Prostate gland (tissue), 2 donors: Measurements from ENCODE around the gene SCYL1. TPM values are rescaled to one million over a fixed set of nuclear protein-coding genes. Genes with fewer than 3 reads are reported as not detected.

Source experiments
- DNase-seq: peaks from one replicate; pipeline ENCODE4 v3.0.0-alpha.2; 2019; ENCODE audit warnings: low spot score
- H3K27ac ChIP-seq, 2 donors: fragments of 200-600 bp; sonication (generic); 2 replicates each; pipeline ENCODE4 v1.5.1; 2017 to 2019
- H3K27me3 ChIP-seq: fragments of 200-600 bp; sonication (generic); replicated peaks from 2 replicates; pipeline ENCODE4 v1.5.1; 2019; ENCODE audit not compliant: insufficient read depth
- H3K36me3 ChIP-seq, 2 donors: fragments of 200-600 bp; sonication (generic); 1 replicate in 1 of 2; 2 replicates in 1 of 2; pipeline versions ENCODE4 v1.5.1 to v1.8.1; 2017 to 2019
- H3K4me1 ChIP-seq: fragments of 200-600 bp; sonication (generic); replicated peaks from 2 replicates; pipeline ENCODE4 v1.5.1; 2019
- H3K4me3 ChIP-seq, 2 donors: fragments of 200-600 bp; sonication (generic); 2 replicates each; pipeline ENCODE4 v1.5.1; 2017 to 2019
- H3K9me3 ChIP-seq: fragments of 200-600 bp; sonication (generic); 2 replicates; pipeline ENCODE4 v1.5.1; 2017
- POLR2A ChIP-seq: fragments of 450-650 bp; IDR thresholded peaks from one replicate; pipeline ENCODE4 v1.6.1; 2016; ENCODE audit warnings: antibody characterized with exemption, mild to moderate bottlenecking
- POLR2AphosphoS5 ChIP-seq: sonication (generic); formaldehyde crosslinking; IDR thresholded peaks from one replicate; pipeline ENCODE4 v1.6.1; 2017; ENCODE audit warnings: antibody characterized with exemption
- WGBS: methylation state at CpG from one replicate; pipeline ENCODE4 v1.1.5; 2018; 5-methylcytosine and 5-hydroxymethylcytosine counted together
- intact Hi-C: fragments of 100-400 bp; cut with DNase I; formaldehyde crosslinking; loops from one replicate; pipeline ENCODE4 v1.14.2; 2022
- total RNA-seq, 2 donors: library from RNA; depleted of rRNA; stranded (reverse); fragments of >200 nt; gene quantifications; one replicate each; pipeline ENCODE4 v1.1.0, GENCODE V29; 2016
- TF ChIP-seq, protein P1 (sequence below), 4 experiments: fragments of 200-600 bp in 2 of 4; fragments of 450-650 bp in 2 of 4; sonication (generic) in 2 of 4; IDR thresholded peaks; 1 replicate in 3 of 4; 2 replicates in 1 of 4; pipeline ENCODE4 v1.5.1; 2016 to 2019; ENCODE audit warnings: antibody characterized with exemption in 4 of 4, mild to moderate bottlenecking in 2 of 4, moderate library complexity in 2 of 4

The SCYL1 gene
- total RNA-seq, 2 donors from 2014 or later = 125 to 177 TPM

DNA sequence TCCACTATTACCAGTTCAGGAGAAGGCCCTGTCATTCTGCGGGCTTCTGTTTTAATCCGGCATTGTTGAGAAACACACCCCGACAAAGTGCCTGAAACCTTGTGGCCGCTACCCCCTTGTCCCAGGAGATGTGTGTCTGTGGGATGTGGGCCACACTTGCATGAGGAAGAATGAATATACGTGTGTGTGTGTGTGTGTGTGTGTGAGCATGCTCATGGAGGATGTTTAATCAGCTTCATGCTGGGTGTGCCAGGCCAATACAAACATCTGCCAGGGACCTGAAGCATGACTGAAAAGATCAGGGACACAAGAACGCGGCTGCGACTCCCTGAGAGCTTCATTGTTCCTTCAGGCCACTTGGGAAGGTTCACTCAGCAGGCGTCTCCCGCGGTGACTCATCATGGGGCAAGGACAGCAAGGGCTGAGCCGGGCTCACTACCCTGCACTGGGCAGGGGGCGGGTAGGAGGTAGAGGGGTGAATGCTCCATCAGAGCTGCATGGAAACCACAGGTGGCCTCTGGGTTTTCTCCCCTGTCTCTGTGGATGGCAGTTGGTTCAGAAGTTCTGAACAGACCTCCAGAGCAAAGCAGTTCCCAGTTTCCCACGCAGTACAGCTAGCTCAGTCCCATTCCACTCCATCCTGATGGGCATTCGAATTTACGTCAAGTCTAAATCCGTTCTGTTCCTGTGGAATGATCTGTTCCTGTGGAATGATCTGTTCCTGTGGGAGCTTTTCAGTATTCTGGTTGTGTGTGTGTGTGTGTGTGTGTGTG, 33.1 kb upstream of the SCYL1 start:
- TF ChIP-seq, protein P1, sequence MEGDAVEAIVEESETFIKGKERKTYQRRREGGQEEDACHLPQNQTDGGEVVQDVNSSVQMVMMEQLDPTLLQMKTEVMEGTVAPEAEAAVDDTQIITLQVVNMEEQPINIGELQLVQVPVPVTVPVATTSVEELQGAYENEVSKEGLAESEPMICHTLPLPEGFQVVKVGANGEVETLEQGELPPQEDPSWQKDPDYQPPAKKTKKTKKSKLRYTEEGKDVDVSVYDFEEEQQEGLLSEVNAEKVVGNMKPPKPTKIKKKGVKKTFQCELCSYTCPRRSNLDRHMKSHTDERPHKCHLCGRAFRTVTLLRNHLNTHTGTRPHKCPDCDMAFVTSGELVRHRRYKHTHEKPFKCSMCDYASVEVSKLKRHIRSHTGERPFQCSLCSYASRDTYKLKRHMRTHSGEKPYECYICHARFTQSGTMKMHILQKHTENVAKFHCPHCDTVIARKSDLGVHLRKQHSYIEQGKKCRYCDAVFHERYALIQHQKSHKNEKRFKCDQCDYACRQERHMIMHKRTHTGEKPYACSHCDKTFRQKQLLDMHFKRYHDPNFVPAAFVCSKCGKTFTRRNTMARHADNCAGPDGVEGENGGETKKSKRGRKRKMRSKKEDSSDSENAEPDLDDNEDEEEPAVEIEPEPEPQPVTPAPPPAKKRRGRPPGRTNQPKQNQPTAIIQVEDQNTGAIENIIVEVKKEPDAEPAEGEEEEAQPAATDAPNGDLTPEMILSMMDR (IDR thresholded peaks at IDR 0.05) = peak in 1 of 4 experiments; percentile 14
- TF ChIP-seq POLR2AphosphoS5 = peak; percentile 92
- TF ChIP-seq POLR2A = peak; percentile 74
- Histone ChIP-seq H3K9me3 (no peaks in the 10 kb centered on the region), H3K27me3 (no peaks in the 10 kb centered on the region), H3K4me3 (no peak overlapping the region), H3K36me3 (no peaks in the 10 kb centered on the region), H3K4me1 (peaks cover 62% of the 10 kb centered on the region), H3K27ac (peak overlapping the region; percentile 98 to 100)
- intact Hi-C loops = loop anchor here (2.0 kb wide), 1 partner anchor 15 kb away; no protein-coding TSS in a partner anchor
- DNase-seq = peak; percentile 94
- WGBS = 19% methylated on average over 17 of the region's 17 CpGs

DNA sequence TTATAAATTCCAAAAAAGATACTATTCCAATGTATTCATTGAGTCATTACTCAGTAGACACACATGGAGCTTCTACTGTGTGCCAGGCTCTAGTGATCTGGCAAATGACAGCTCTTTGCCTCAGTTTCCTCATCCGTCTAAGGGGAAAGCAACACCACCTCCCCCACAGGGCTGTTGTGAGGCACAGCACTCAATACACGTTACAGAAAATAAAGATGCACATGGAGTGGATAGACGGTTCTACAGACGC, 32.6 kb upstream of the SCYL1 start:
- no peak overlapping the region for H3K4me3 ChIP-seq
- 40% methylated on average over 4 of the region's 4 CpGs for WGBS
- TF ChIP-seq POLR2A (no peak), POLR2AphosphoS5 (no peak)
- TF ChIP-seq, protein P1 (IDR thresholded peaks at IDR 0.05) = no peak

DNA sequence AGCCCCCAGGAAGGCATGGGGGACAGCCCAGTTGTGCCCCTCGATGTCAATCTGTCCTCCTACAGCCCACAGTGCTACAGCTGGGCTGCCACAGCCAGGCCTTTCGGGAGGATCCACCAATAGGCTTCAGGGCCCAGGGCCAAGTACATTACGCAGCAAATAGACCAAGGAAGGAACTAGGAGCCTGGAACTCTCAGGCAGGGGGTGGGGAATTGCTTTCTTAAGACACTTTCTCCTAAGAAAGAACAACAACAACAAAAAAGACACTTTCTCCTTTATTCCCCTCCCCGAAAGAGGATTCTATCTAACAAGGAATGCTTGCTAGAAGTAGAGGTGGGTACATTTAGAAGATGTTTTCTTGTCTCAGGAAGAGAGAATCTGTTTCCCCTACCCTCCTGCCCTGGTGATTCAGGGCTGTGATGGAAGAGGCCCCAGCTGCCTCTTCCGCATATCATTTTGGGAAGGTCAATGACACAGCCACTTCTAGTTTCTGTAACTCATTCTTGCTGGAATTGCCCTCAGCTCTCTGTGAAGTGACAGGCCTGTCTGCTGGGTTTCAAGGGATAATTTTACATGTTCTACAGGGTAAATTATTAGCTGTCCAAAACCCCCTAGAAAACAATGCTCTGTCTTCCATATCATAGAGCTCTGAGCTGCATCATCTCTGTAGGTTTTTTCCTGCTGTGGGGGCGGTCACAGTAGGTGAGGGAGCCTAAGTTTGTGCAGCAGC, 32.1 kb upstream of the SCYL1 start:
- no peak overlapping the region for H3K4me3 ChIP-seq
- H3K36me3 ChIP-seq = no peaks in the 10 kb centered on the region
- intact Hi-C loops = loop anchor here (2.0 kb wide), 1 partner anchor 16 kb away; no protein-coding TSS in a partner anchor
- TF ChIP-seq, protein P1 (IDR thresholded peaks at IDR 0.05) = peak in 2 of 4 experiments; percentile 6 to 8
- TF ChIP-seq POLR2AphosphoS5 (peak; percentile 73), POLR2A (no peak)
- peaks cover 61% of the 10 kb centered on the region for H3K4me1 ChIP-seq
- WGBS = 28% methylated on average over 6 of the region's 6 CpGs
- no peak for DNase-seq
- H3K9me3 ChIP-seq = no peaks in the 10 kb centered on the region
- H3K27ac ChIP-seq = peak overlapping the region; percentile 98 to 100
- H3K27me3 ChIP-seq = no peaks in the 10 kb centered on the region

More for the DNA sequence above, 32.6 kb upstream of the SCYL1 start:
- Histone ChIP-seq H3K4me1 (peaks cover 62% of the 10 kb centered on the region), H3K9me3 (no peaks in the 10 kb centered on the region), H3K27ac (peak overlapping the region; percentile 98 to 100), H3K27me3 (no peaks in the 10 kb centered on the region), H3K36me3 (no peaks in the 10 kb centered on the region)
- intact Hi-C loops = loop anchor here (2.0 kb wide), 1 partner anchor 16 kb away; no protein-coding TSS in a partner anchor
- DNase-seq = no peak

DNA sequence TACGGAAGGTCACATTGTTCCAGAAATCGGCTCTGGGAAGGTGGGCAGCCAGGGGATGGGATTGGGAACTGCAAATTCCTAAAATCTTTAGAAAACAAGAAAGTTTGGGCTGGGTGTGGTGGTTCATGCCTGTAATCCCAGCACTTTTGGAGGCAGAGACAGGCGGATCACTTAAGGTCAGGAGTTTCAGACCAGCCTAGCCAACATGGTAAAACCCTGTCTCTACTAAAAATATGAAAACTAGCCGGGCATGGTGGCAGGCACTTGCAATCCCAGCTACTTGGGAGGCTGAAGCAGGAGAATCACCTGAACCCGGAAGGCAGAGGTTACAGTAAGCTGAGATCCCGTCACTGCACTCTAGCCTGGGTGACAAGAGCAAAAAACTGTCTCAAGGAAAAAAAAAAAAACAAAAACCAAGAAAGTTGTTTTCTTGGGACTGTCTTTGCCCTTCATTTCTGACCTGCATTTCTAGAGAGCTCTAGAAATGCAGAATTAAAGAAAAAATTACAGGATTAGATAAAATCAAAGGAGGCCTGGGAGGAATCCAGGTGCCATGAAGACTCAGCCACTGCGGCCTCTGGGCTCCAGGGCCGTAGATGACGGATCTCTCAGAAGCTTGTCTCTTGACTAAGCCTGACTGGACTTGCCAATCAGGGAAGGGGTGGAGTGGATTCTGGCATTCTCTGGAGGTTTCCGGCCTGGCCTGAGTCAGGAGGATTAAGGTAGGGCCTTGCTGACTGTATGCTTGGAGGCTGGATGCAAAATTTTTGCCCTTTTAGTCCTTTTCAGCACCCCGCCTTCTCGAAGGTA, 31.3 kb upstream of the SCYL1 start:
- DNase-seq = peak; percentile 87

More for the DNA sequence above, 31.3 kb upstream of the SCYL1 start:
- TF ChIP-seq POLR2A = peak; percentile 67
- TF ChIP-seq, protein P1 (IDR thresholded peaks at IDR 0.05) = no peak
- peak; percentile 94 for TF ChIP-seq POLR2AphosphoS5
- H3K27me3 ChIP-seq = no peaks in the 10 kb centered on the region
- H3K36me3 ChIP-seq = no peaks in the 10 kb centered on the region
- H3K4me1 ChIP-seq = peaks cover 54% of the 10 kb centered on the region
- intact Hi-C loops = loop anchor here (2.0 kb wide), 1 partner anchor 17 kb away; no protein-coding TSS in a partner anchor
- no peak overlapping the region for H3K4me3 ChIP-seq
- peak overlapping the region; percentile 98 to 100 for H3K27ac ChIP-seq
- WGBS = 37% methylated on average over 12 of the region's 12 CpGs
- H3K9me3 ChIP-seq = no peaks in the 10 kb centered on the region
